Measurements from ENCODE around the gene CBLIF. TPM values are rescaled to one million over a fixed set of nuclear protein-coding genes. Genes with fewer than 3 reads are reported as not detected.
A peak's percentile ranks its signal among the peaks of the same experiment; 100 is the strongest.

The CBLIF gene
- total and polyA plus RNA-seq, 2 of the 13 experiments (the other 11 are each of a cell fraction or from before 2014, with no cell fraction given) = not detected

- H3K9ac ChIP-seq (ENCODE audit: insufficient read depth, low read depth, low read length) = no peak overlapping the region
- no peaks in the 10 kb centered on the region for H3K9me3 ChIP-seq (ENCODE audit: low read length)
- POLR2A ChIA-PET = no interaction called here
- H4K20me1 ChIP-seq (ENCODE audit: insufficient read depth, low read length) = no peaks in the 10 kb centered on the region
- H3K4me3 ChIP-seq (replicated peaks in 1 of 3; ENCODE audit: insufficient read depth in 1 of 3, low read depth in 2 of 3, low read length in 3 of 3) = no peak overlapping the region
- H3K79me2 ChIP-seq (ENCODE audit: insufficient read depth, low read length) = no peaks in the 10 kb centered on the region
- no peak overlapping the region for H3K4me2 ChIP-seq (ENCODE audit: low read depth, low read length)
- H3K27me3 ChIP-seq (ENCODE audit: control insufficient read depth in 1 of 2, insufficient read depth in 2 of 2, low read length in 2 of 2) = no peaks in the 10 kb centered on the region
- no peak overlapping the region for H2AFZ ChIP-seq (ENCODE audit: low read length)
- in situ Hi-C loops (cut with HindIII; ENCODE audit: extremely low pct_ligation_motif_present, low pct_unique_long_range_greater_than_20kb) (no loop called here), intact Hi-C loops (cut with micrococcal nuclease; ENCODE audit: unreplicated experiment) (no loop called here)
- H3K4me1 ChIP-seq (ENCODE audit: insufficient read depth, low read length) = peaks cover 10% of the 10 kb centered on the region
- H3K27ac ChIP-seq (ENCODE audit: extremely low read length, insufficient read depth, low read length) = no peak overlapping the region
- CTCF ChIA-PET (ENCODE audit: low intra/inter-chr PET ratio, low total read pairs) = no interaction called here
- H3K36me3 ChIP-seq (replicated peaks in 1 of 2; ENCODE audit: control insufficient read depth in 1 of 2, insufficient read depth in 2 of 2, low read length in 2 of 2) = no peaks in the 10 kb centered on the region
- TF ChIP-seq ZNF576 (CRISPR knock-in tag; IDR thresholded peaks at IDR 0.05) = no peak
- TF ChIP-seq FOXP1 (IDR thresholded peaks at IDR 0.05) = no peak
- no peak for TF ChIP-seq FOXP1 (CRISPR knock-in tag; IDR thresholded peaks at IDR 0.05)
- no peak for TF ChIP-seq ZNF17 (CRISPR knock-in tag; IDR thresholded peaks at IDR 0.05)
- no peak for TF ChIP-seq ZNF383 (CRISPR knock-in tag; IDR thresholded peaks at IDR 0.05; ENCODE audit: borderline replicate concordance)
- TF ChIP-seq TAF1 (CRISPR knock-in tag; IDR thresholded peaks at IDR 0.05) = no peak
- no TSS peak for BruUV-seq (replicated peaks)
- no peak for ATAC-seq
- no peak for FAIRE-seq
- DNase-seq (ENCODE audit: low spot score) = no peak
Measured at GRCh38 chr11:59877325-59877724, 32.0 kb upstream of the CBLIF start.

GRCh38 chr11:59875856-59876519 is 30.7 kb upstream of the CBLIF start:
- peaks cover 10% of the 10 kb centered on the region for H3K4me1 ChIP-seq (ENCODE audit: insufficient read depth, low read length)
- H3K79me2 ChIP-seq (ENCODE audit: insufficient read depth, low read length) = no peaks in the 10 kb centered on the region
- no peak overlapping the region for H3K27ac ChIP-seq (ENCODE audit: extremely low read length, insufficient read depth, low read length)
- no peak overlapping the region for H3K4me3 ChIP-seq (replicated peaks in 1 of 3; ENCODE audit: insufficient read depth in 1 of 3, low read depth in 2 of 3, low read length in 3 of 3)
- no peaks in the 10 kb centered on the region for H4K20me1 ChIP-seq (ENCODE audit: insufficient read depth, low read length)
- H3K9me3 ChIP-seq (ENCODE audit: low read length) = no peaks in the 10 kb centered on the region
- CTCF ChIA-PET (ENCODE audit: low intra/inter-chr PET ratio, low total read pairs) = no interaction called here
- intact Hi-C loops (cut with micrococcal nuclease; ENCODE audit: unreplicated experiment) = no loop called here
- POLR2A ChIA-PET = no interaction called here
- DNase-seq (ENCODE audit: low spot score) (peak; percentile 21), ATAC-seq (peak; percentile 55; the same call in 2 of the 3 replicates), FAIRE-seq (no peak)
- no peaks in the 10 kb centered on the region for H3K27me3 ChIP-seq (ENCODE audit: control insufficient read depth in 1 of 2, insufficient read depth in 2 of 2, low read length in 2 of 2)
- BruUV-seq (replicated peaks) = no TSS peak
- in situ Hi-C loops (cut with HindIII; ENCODE audit: extremely low pct_ligation_motif_present, low pct_unique_long_range_greater_than_20kb) = no loop called here
- 3% methylated on average over 9 of the region's 9 CpGs for WGBS (ENCODE audit: low lambda C conversion rate)
- H3K4me2 ChIP-seq (ENCODE audit: low read depth, low read length) = no peak overlapping the region
- H3K36me3 ChIP-seq (replicated peaks in 1 of 2; ENCODE audit: control insufficient read depth in 1 of 2, insufficient read depth in 2 of 2, low read length in 2 of 2) = no peaks in the 10 kb centered on the region
- H3K9ac ChIP-seq (ENCODE audit: insufficient read depth, low read depth, low read length) = no peak overlapping the region
- H2AFZ ChIP-seq (ENCODE audit: low read length) = no peak overlapping the region
- TF ChIP-seq STAT6 (CRISPR knock-in tag; IDR thresholded peaks at IDR 0.05; ENCODE audit: borderline replicate concordance) = no peak
- no peak for TF ChIP-seq ADNP (CRISPR knock-in tag; IDR thresholded peaks at IDR 0.05)
- TF ChIP-seq PHF21A (CRISPR knock-in tag; IDR thresholded peaks at IDR 0.05) = no peak
- no peak for TF ChIP-seq ZNF414 (CRISPR knock-in tag; IDR thresholded peaks at IDR 0.05)
- TF ChIP-seq ARID5B (CRISPR knock-in tag; IDR thresholded peaks at IDR 0.05) = peak; percentile 68
- no peak for TF ChIP-seq FOXO1 (CRISPR knock-in tag; IDR thresholded peaks at IDR 0.05)
